PC-9 (cell line): Measurements from ENCODE around the gene SLX4IP.

Experiments used
- EZH2 ChIP-seq: fragments of 200-600 bp; sonication (generic); IDR thresholded peaks from 2 replicates; pipeline ENCODE4 v1.8.0; 2017; ENCODE audit warnings: antibody characterized with exemption, low read depth
- TF ChIP-seq, protein P1 (sequence below): fragments of 200-600 bp; sonication (generic); conservative IDR thresholded peaks from 2 replicates; pipeline ENCODE4 v1.6.1; 2017; ENCODE audit warnings: mixed run types, antibody characterized with exemption, mild to moderate bottlenecking, moderate library complexity

DNA sequence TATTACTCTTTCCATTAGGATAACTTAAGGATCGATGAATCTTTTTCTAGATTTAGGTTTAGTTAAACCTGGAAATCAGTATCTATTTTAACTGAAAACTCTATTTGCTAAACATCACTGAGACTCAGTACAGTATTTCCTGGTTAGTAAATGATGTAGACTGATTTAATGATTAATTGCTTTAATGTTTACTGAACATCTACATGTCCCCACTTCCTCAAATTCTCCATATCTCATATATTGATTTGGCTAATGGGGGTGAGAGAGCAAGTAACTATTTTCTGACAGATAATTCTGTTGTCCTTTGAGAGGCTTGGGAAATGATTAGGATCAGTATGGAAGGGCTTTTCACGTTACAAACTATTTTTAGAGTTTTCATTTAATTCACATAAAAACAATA, 11.4 kb upstream of the SLX4IP start:
- TF ChIP-seq, protein P1, sequence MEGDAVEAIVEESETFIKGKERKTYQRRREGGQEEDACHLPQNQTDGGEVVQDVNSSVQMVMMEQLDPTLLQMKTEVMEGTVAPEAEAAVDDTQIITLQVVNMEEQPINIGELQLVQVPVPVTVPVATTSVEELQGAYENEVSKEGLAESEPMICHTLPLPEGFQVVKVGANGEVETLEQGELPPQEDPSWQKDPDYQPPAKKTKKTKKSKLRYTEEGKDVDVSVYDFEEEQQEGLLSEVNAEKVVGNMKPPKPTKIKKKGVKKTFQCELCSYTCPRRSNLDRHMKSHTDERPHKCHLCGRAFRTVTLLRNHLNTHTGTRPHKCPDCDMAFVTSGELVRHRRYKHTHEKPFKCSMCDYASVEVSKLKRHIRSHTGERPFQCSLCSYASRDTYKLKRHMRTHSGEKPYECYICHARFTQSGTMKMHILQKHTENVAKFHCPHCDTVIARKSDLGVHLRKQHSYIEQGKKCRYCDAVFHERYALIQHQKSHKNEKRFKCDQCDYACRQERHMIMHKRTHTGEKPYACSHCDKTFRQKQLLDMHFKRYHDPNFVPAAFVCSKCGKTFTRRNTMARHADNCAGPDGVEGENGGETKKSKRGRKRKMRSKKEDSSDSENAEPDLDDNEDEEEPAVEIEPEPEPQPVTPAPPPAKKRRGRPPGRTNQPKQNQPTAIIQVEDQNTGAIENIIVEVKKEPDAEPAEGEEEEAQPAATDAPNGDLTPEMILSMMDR: no peak
- TF ChIP-seq EZH2: no peak
